Measurements from ENCODE around the gene DHRS12. TPM values are rescaled to one million over a fixed set of nuclear protein-coding genes. Genes with fewer than 3 reads are reported as not detected.

The DHRS12 gene
- total RNA-seq, 1 experiment from 2014 or later = 5.8 TPM

- in situ Hi-C loops (cut with HindIII; ENCODE audit: low pct_unique_long_range_greater_than_20kb, low sequenced_read_pairs) = no loop called here
- DNase-seq (ENCODE audit: low read depth, low spot score) = no peak
Observed at GRCh38 chr13:51796546-51796945, 7.4 kb downstream of the DHRS12 start.

- DNase-seq (ENCODE audit: low read depth, low spot score) = no peak
- in situ Hi-C loops (cut with HindIII; ENCODE audit: low pct_unique_long_range_greater_than_20kb, low sequenced_read_pairs) = no loop called here
Observed at GRCh38 chr13:51795419-51795818, 8.5 kb downstream of the DHRS12 start.

- in situ Hi-C loops (cut with HindIII; ENCODE audit: low pct_unique_long_range_greater_than_20kb, low sequenced_read_pairs) = no loop called here
- DNase-seq (ENCODE audit: low read depth, low spot score) = no peak
Observed at GRCh38 chr13:51794964-51795363, 9.0 kb downstream of the DHRS12 start.

- no peak for DNase-seq (ENCODE audit: low read depth, low spot score)
- in situ Hi-C loops (cut with HindIII; ENCODE audit: low pct_unique_long_range_greater_than_20kb, low sequenced_read_pairs) = no loop called here
Observed at GRCh38 chr13:51793570-51794271, 10.2 kb downstream of the DHRS12 start.

- no peak for DNase-seq (ENCODE audit: low read depth, low spot score)
- in situ Hi-C loops (cut with HindIII; ENCODE audit: low pct_unique_long_range_greater_than_20kb, low sequenced_read_pairs) = no loop called here
Observed at GRCh38 chr13:51786425-51787265, 17.3 kb downstream of the DHRS12 start.

- in situ Hi-C loops (cut with HindIII; ENCODE audit: low pct_unique_long_range_greater_than_20kb, low sequenced_read_pairs) = no loop called here
- no peak for DNase-seq (ENCODE audit: low read depth, low spot score)
Observed at GRCh38 chr13:51785712-51786424, 18.1 kb downstream of the DHRS12 start.

- no peak for DNase-seq (ENCODE audit: low read depth, low spot score)
- in situ Hi-C loops (cut with HindIII; ENCODE audit: low pct_unique_long_range_greater_than_20kb, low sequenced_read_pairs) = no loop called here
Observed at GRCh38 chr13:51784097-51784496, 19.9 kb downstream of the DHRS12 start.

GRCh38 chr13:51783428-51784094, 20.4 kb downstream of the DHRS12 start:
- DNase-seq (ENCODE audit: low read depth, low spot score) = no peak
- in situ Hi-C loops (cut with HindIII; ENCODE audit: low pct_unique_long_range_greater_than_20kb, low sequenced_read_pairs) = no loop called here

- in situ Hi-C loops (cut with HindIII; ENCODE audit: low pct_unique_long_range_greater_than_20kb, low sequenced_read_pairs) = no loop called here
- no peak for DNase-seq (ENCODE audit: low read depth, low spot score)
Observed at GRCh38 chr13:51782026-51782710, 21.8 kb downstream of the DHRS12 start.

GRCh38 chr13:51781246-51782022, 22.5 kb downstream of the DHRS12 start:
- in situ Hi-C loops (cut with HindIII; ENCODE audit: low pct_unique_long_range_greater_than_20kb, low sequenced_read_pairs) = no loop called here

GRCh38 chr13:51780099-51780498, 23.9 kb downstream of the DHRS12 start:
- peak; percentile 15 for DNase-seq (ENCODE audit: low read depth, low spot score)
- in situ Hi-C loops (cut with HindIII; ENCODE audit: low pct_unique_long_range_greater_than_20kb, low sequenced_read_pairs) = no loop called here

More at GRCh38 chr13:51781246-51782022, 22.5 kb downstream of the DHRS12 start:
- peak; percentile 44 for DNase-seq (ENCODE audit: low read depth, low spot score)

GRCh38 chr13:51778392-51778791, 25.6 kb downstream of the DHRS12 start:
- in situ Hi-C loops (cut with HindIII; ENCODE audit: low pct_unique_long_range_greater_than_20kb, low sequenced_read_pairs) = no loop called here
- DNase-seq (ENCODE audit: low read depth, low spot score) = no peak

- in situ Hi-C loops (cut with HindIII; ENCODE audit: low pct_unique_long_range_greater_than_20kb, low sequenced_read_pairs) = no loop called here
- DNase-seq (ENCODE audit: low read depth, low spot score) = no peak
Observed at GRCh38 chr13:51777921-51778320, 26.0 kb downstream of the DHRS12 start.

- no peak for DNase-seq (ENCODE audit: low read depth, low spot score)
- in situ Hi-C loops (cut with HindIII; ENCODE audit: low pct_unique_long_range_greater_than_20kb, low sequenced_read_pairs) = no loop called here
Observed at GRCh38 chr13:51776179-51776578, 27.8 kb downstream of the DHRS12 start.

- DNase-seq (ENCODE audit: low read depth, low spot score) = no peak
- in situ Hi-C loops (cut with HindIII; ENCODE audit: low pct_unique_long_range_greater_than_20kb, low sequenced_read_pairs) = no loop called here
Observed at GRCh38 chr13:51773515-51773914, 30.4 kb downstream of the DHRS12 start.

- no peak for DNase-seq (ENCODE audit: low read depth, low spot score)
- in situ Hi-C loops (cut with HindIII; ENCODE audit: low pct_unique_long_range_greater_than_20kb, low sequenced_read_pairs) = no loop called here
Observed at GRCh38 chr13:51772781-51773180, 31.2 kb downstream of the DHRS12 start.

GRCh38 chr13:51772105-51772455, 31.9 kb downstream of the DHRS12 start:
- no peak for DNase-seq (ENCODE audit: low read depth, low spot score)
- in situ Hi-C loops (cut with HindIII; ENCODE audit: low pct_unique_long_range_greater_than_20kb, low sequenced_read_pairs) = no loop called here

Measured in SK-MEL-5 (cell line).